ENCODE data around the gene HECW1. TPM values are rescaled to one million over a fixed set of nuclear protein-coding genes. Genes with fewer than 3 reads are reported as not detected.

The HECW1 gene
- total and polyA plus RNA-seq, 2 experiments from 2014 or later, result 11.0 to 21.8 TPM

- TF ChIP-seq ZNF462 (CRISPR knock-in tag; IDR thresholded peaks at IDR 0.05), result no peak
- TF ChIP-seq STAT1 (IDR thresholded peaks at IDR 0.05; ENCODE audit: unreplicated experiment), result no peak
- no peak for TF ChIP-seq POLR2AphosphoS5 (IDR thresholded peaks at IDR 0.05; ENCODE audit: low read depth)
- no peak for TF ChIP-seq NANOG (IDR thresholded peaks at IDR 0.05; ENCODE audit: borderline replicate concordance)
Observed at GRCh38 chr7:43600056-43600455, 487.6 kb downstream of the HECW1 start (continued).

GRCh38 chr7:43602256-43602655 lies 489.8 kb downstream of the HECW1 start:
- no peak overlapping the region for H3K4me2 ChIP-seq
- no peaks in the 10 kb centered on the region for H3K36me3 ChIP-seq (ENCODE audit: insufficient read depth)
- Mint-ChIP-seq H3K9me3 (no peaks in the 10 kb centered on the region), H3K4me3 (no peak overlapping the region), H3K27ac (no peak overlapping the region), H3K36me3 (ENCODE audit: low read depth) (0 out of 3 replicates have a peak, but pooled peaks cover 4% of the 10 kb centered on the region), H3K4me1 (no peaks in the 10 kb centered on the region), H3K27me3 (ENCODE audit: insufficient read depth, low read depth, poor library complexity) (no peaks in the 10 kb centered on the region)
- no peaks in the 10 kb centered on the region for H3K27me3 ChIP-seq (ENCODE audit: insufficient read depth)
- no peak overlapping the region for H2AFZ ChIP-seq
- no peaks in the 10 kb centered on the region for H3K9me2 ChIP-seq (ENCODE audit: insufficient read depth)
- peaks cover 4% of the 10 kb centered on the region; the same call in 1 of the 2 replicates for H3K4me1 ChIP-seq (ENCODE audit: insufficient read depth)
- no peaks in the 10 kb centered on the region for H3F3A ChIP-seq (replicated peaks; ENCODE audit: low read depth)
- ATAC-seq (no peak), DNase-seq (ENCODE audit: low spot score) (no peak)
- H4K20me1 ChIP-seq (replicated peaks; ENCODE audit: insufficient read depth), result no peaks in the 10 kb centered on the region
- H3K79me2 ChIP-seq (replicated peaks; ENCODE audit: insufficient read depth), result peaks cover 4% of the 10 kb centered on the region
- no peak overlapping the region for H3K27ac ChIP-seq (ENCODE audit: low read depth)
- no peak overlapping the region for H3K4me3 ChIP-seq
- TF ChIP-seq STAT1 (IDR thresholded peaks at IDR 0.05; ENCODE audit: unreplicated experiment) (no peak), ETS1 (IDR thresholded peaks at IDR 0.05) (no peak), EZH2 (IDR thresholded peaks at IDR 0.05; ENCODE audit: low read depth, unreplicated experiment) (no peak), ZNF462 (CRISPR knock-in tag; IDR thresholded peaks at IDR 0.05) (no peak), JUNB (IDR thresholded peaks at IDR 0.05; ENCODE audit: unreplicated experiment) (no peak)
